HepG2 (cell line): ENCODE data around the gene JSRP1. TPM values are rescaled to one million over a fixed set of nuclear protein-coding genes. Genes with fewer than 3 reads are reported as not detected.

Experiments
- GABPB1 ChIP-seq: IDR thresholded peaks from 2 replicates; pipeline ENCODE4 v1.6.1; 2016; ENCODE audit warnings: mild to moderate bottlenecking, missing genetic modification reagents, moderate library complexity, missing compliant biosample characterization
- GATAD2A ChIP-seq: IDR thresholded peaks from 2 replicates; pipeline ENCODE4 v1.6.1; 2016
- HNF1A ChIP-seq, 2 experiments: sonication (generic) in 1 of 2; formaldehyde crosslinking in 1 of 2; IDR thresholded peaks; 2 replicates each; pipeline versions ENCODE4 v1.4.0 to v1.6.1; 2016 to 2020; ENCODE audit warnings: borderline replicate concordance in 1 of 2, low read depth in 1 of 2, mild to moderate bottlenecking in 1 of 2, missing genetic modification reagents in 1 of 2
- NFYB ChIP-seq: sonication (generic); formaldehyde crosslinking; IDR thresholded peaks from 2 replicates; pipeline ENCODE4 v1.4.0; 2020; ENCODE audit warnings: missing genetic modification reagents
- NR0B2 ChIP-seq: sonication (generic); formaldehyde crosslinking; IDR thresholded peaks from 2 replicates; pipeline ENCODE4 v1.4.0; 2020; ENCODE audit warnings: mild to moderate bottlenecking, missing genetic modification reagents
- PAF1 ChIP-seq: IDR thresholded peaks from 2 replicates; pipeline ENCODE4 v1.6.1; 2016; ENCODE audit warnings: missing genetic modification reagents, missing compliant biosample characterization
- RXRA ChIP-seq: sonication (generic); formaldehyde crosslinking; IDR thresholded peaks from 2 replicates; pipeline ENCODE4 v1.5.1; 2020; ENCODE audit warnings: missing genetic modification reagents
- SRSF1 ChIP-seq: fragments of 200-400 bp; formaldehyde crosslinking; optimal IDR thresholded peaks from 2 replicates; pipeline ENCODE3; 2017; ENCODE audit warnings: mild to moderate bottlenecking, low read depth, low read length, moderate library complexity
- THAP9 ChIP-seq: sonication (generic); formaldehyde crosslinking; IDR thresholded peaks from 2 replicates; pipeline ENCODE4; 2020; ENCODE audit warnings: missing genetic modification reagents, mild to moderate bottlenecking, borderline replicate concordance
- U2AF1 ChIP-seq: fragments of 200-400 bp; formaldehyde crosslinking; optimal IDR thresholded peaks from 2 replicates; pipeline ENCODE3; 2017; ENCODE audit warnings: mild to moderate bottlenecking, low read depth, low read length
- ZFP41 ChIP-seq: sonication (generic); formaldehyde crosslinking; IDR thresholded peaks from 2 replicates; pipeline ENCODE4 v1.4.0; 2020; ENCODE audit warnings: mild to moderate bottlenecking, missing genetic modification reagents, borderline replicate concordance
- ZNF101 ChIP-seq: sonication (generic); formaldehyde crosslinking; IDR thresholded peaks from 2 replicates; pipeline ENCODE4 v1.4.0; 2020; ENCODE audit warnings: mild to moderate bottlenecking, low read depth, missing genetic modification reagents, borderline replicate concordance
- ZNF205 ChIP-seq: IDR thresholded peaks from 2 replicates; pipeline ENCODE4 v1.6.1; 2018; ENCODE audit warnings: missing biosample characterization, missing genetic modification reagents
- ZNF274 ChIP-seq: sonication (generic); formaldehyde crosslinking; IDR thresholded peaks from 2 replicates; pipeline ENCODE4 v1.5.1; 2020; ENCODE audit warnings: mild to moderate bottlenecking, missing genetic modification reagents
- ZNF331 ChIP-seq: sonication (generic); formaldehyde crosslinking; IDR thresholded peaks from 2 replicates; pipeline ENCODE4 v1.4.0; 2020; ENCODE audit warnings: missing genetic modification reagents
- ZNF350 ChIP-seq: sonication (generic); formaldehyde crosslinking; IDR thresholded peaks from 2 replicates; pipeline ENCODE4 v1.4.0; 2020; ENCODE audit warnings: mild to moderate bottlenecking, low read depth, missing genetic modification reagents, borderline replicate concordance
- ZNF451 ChIP-seq: sonication (generic); formaldehyde crosslinking; IDR thresholded peaks from 2 replicates; pipeline ENCODE4 v1.5.0; 2020; ENCODE audit warnings: mild to moderate bottlenecking, missing genetic modification reagents
- ZNF576 ChIP-seq: sonication (generic); formaldehyde crosslinking; IDR thresholded peaks from 2 replicates; pipeline ENCODE4 v1.4.0; 2020; ENCODE audit warnings: mild to moderate bottlenecking, missing genetic modification reagents
- ZNF678 ChIP-seq: sonication (generic); formaldehyde crosslinking; IDR thresholded peaks from 2 replicates; pipeline ENCODE4 v1.4.0; 2020; ENCODE audit warnings: mild to moderate bottlenecking, missing genetic modification reagents
- ZNF790 ChIP-seq: sonication (generic); formaldehyde crosslinking; IDR thresholded peaks from 2 replicates; pipeline ENCODE4 v1.8.0; 2022; ENCODE audit warnings: missing genetic modification reagents, mild to moderate bottlenecking, borderline replicate concordance
- ZNF879 ChIP-seq: sonication (generic); formaldehyde crosslinking; IDR thresholded peaks from 2 replicates; pipeline ENCODE4 v1.8.1; 2023; ENCODE audit warnings: missing genetic modification reagents
- polyA plus RNA-seq, 8 experiments: library from polyadenylated mRNA; depleted of rRNA in 3 of 8; stranded (reverse) in 7 of 8; unstranded in 1 of 8; fragments of >200 nt; fragmentation: Illumina TruSeq in 4 of 8; extraction: Trizol in 4 of 8; gene quantifications; 2 replicates each; pipeline versions ENCODE4 v1.2.1 to v1.2.3, GENCODE V29; 2011 to 2016; ENCODE audit warnings: low read depth in 4 of 8, missing spikeins in 1 of 8, mixed read lengths in 1 of 8; ENCODE audit not compliant: insufficient read depth in 1 of 8
- total RNA-seq, 5 experiments: library from RNA; depleted of rRNA; stranded (reverse); fragments of >200 nt; fragmentation: Illumina TruSeq; extraction: Trizol; gene quantifications; 2 replicates each; pipeline ENCODE4 v1.2.3, GENCODE V29; 2016; ENCODE audit warnings: low read depth in 1 of 5

JSRP1 gene
- total and polyA plus RNA-seq, 2 of the 13 experiments (the other 11 are each of a cell fraction or from before 2014, with no cell fraction given), result 0.16 to 0.38 TPM

GRCh38 chr19:2273356-2274184 lies 17.4 kb upstream of the JSRP1 start (continued):
- TF ChIP-seq ZNF205 (CRISPR knock-in tag) (0 out of 2 replicates have a peak, but pooled peaks have one; percentile 44), ZNF274 (CRISPR knock-in tag) (peak; percentile 76), THAP9 (peak; percentile 79; the same call in 1 of the 2 replicates), ZNF451 (CRISPR knock-in tag) (no peak), ZNF576 (CRISPR knock-in tag) (peak; percentile 72), HNF1A (IDR thresholded peaks at IDR 0.05; ENCODE audit: low read depth) (no peak), HNF1A (CRISPR knock-in tag; IDR thresholded peaks at IDR 0.05; ENCODE audit: borderline replicate concordance) (peak; percentile 53; the same call in 1 of the 2 replicates), U2AF1 (peak; percentile 79), ZNF879 (no peak), NR0B2 (CRISPR knock-in tag) (peak; percentile 87; the same call in 1 of the 2 replicates), ZNF331 (CRISPR knock-in tag) (peak; percentile 79), PAF1 (peak; percentile 96), ZNF678 (CRISPR knock-in tag) (no peak), SRSF1 (no peak), ZFP41 (CRISPR knock-in tag) (0 out of 2 replicates have a peak, but pooled peaks have one; percentile 32), GATAD2A (CRISPR knock-in tag) (peak; percentile 55; the same call in 1 of the 2 replicates), GABPB1 (CRISPR knock-in tag) (peak; percentile 98), NFYB (peak; percentile 28; the same call in 1 of the 2 replicates), ZNF101 (CRISPR knock-in tag) (no peak), RXRA (CRISPR knock-in tag) (peak; percentile 84), ZNF350 (CRISPR knock-in tag) (no peak; the same call in none of the 2 replicates), ZNF790 (peak; percentile 24; the same call in 1 of the 2 replicates)
